RWPE2 (cell line): ENCODE measurements around the gene TMEM89.

ENCODE experiments used
- ATAC-seq: fragments of 200-7000 bp; cut with Tn5 transposase; 3 replicates; pipeline ENCODE4 v1.9.1; 2021; ENCODE audit warnings: low read depth
- DNase-seq: peaks from one replicate; pipeline ENCODE4 v3.0.0-alpha.2; 2020; ENCODE audit warnings: low spot score
- H3K27ac ChIP-seq: fragments of 450-650 bp; 2 replicates; pipeline ENCODE4 v1.5.1; 2017; ENCODE audit warnings: mild to moderate bottlenecking; ENCODE audit not compliant: poor library complexity, severe bottlenecking
- H3K27me3 ChIP-seq: fragments of 250-450 bp; sonication (Bioruptor Pico); 2 replicates; pipeline ENCODE4 v1.5.1; 2021; ENCODE audit warnings: mild to moderate bottlenecking, moderate library complexity; ENCODE audit not compliant: insufficient read depth, poor library complexity, severe bottlenecking
- H3K36me3 ChIP-seq: fragments of 250-450 bp; sonication (Bioruptor Pico); 2 replicates; pipeline ENCODE4 v1.5.1; 2020; ENCODE audit warnings: low read depth, mild to moderate bottlenecking, moderate library complexity
- H3K4me1 ChIP-seq: fragments of 250-450 bp; sonication (Bioruptor Pico); 2 replicates; pipeline ENCODE4 v1.5.1; 2021; ENCODE audit warnings: mild to moderate bottlenecking, moderate library complexity; ENCODE audit not compliant: insufficient read depth, poor library complexity, severe bottlenecking
- H3K4me3 ChIP-seq: fragments of 250-450 bp; sonication (Bioruptor Pico); 2 replicates; pipeline ENCODE4 v1.5.1; 2021; ENCODE audit warnings: mild to moderate bottlenecking, moderate library complexity; ENCODE audit not compliant: severe bottlenecking
- H3K9me3 ChIP-seq: fragments of 250-450 bp; sonication (Bioruptor Pico); 2 replicates; pipeline ENCODE4 v1.5.1; 2021; ENCODE audit warnings: mild to moderate bottlenecking, moderate library complexity; ENCODE audit not compliant: severe bottlenecking
- CTCF ChIP-seq: fragments of 450-650 bp; IDR thresholded peaks from one replicate; pipeline ENCODE4 v1.5.1; 2017; ENCODE audit warnings: mild to moderate bottlenecking, moderate library complexity; ENCODE audit not compliant: poor library complexity, severe bottlenecking

Gene TMEM89

GRCh38 chr3:48656841-48657281 is 35.3 kb upstream of the TMEM89 start:
- Histone ChIP-seq H3K27ac (peak overlapping the region; percentile 27), H3K9me3 (no peaks in the 10 kb centered on the region), H3K4me1 (no peaks in the 10 kb centered on the region), H3K4me3 (no peak overlapping the region), H3K27me3 (no peaks in the 10 kb centered on the region), H3K36me3 (no peaks in the 10 kb centered on the region)
- DNase-seq = no peak
- TF ChIP-seq CTCF = no peak
- ATAC-seq = no peak

- no peaks in the 10 kb centered on the region for H3K36me3 ChIP-seq
- ATAC-seq (peak; percentile 77), DNase-seq (no peak)
- peak overlapping the region; percentile 27 for H3K27ac ChIP-seq
- no peaks in the 10 kb centered on the region for H3K9me3 ChIP-seq
- peak overlapping the region; percentile 36 for H3K4me3 ChIP-seq
- peak; percentile 82 for TF ChIP-seq CTCF
- H3K27me3 ChIP-seq = no peaks in the 10 kb centered on the region
- H3K4me1 ChIP-seq = no peaks in the 10 kb centered on the region
Measured at GRCh38 chr3:48656061-48656840, 34.7 kb upstream of the TMEM89 start.

- peak overlapping the region; percentile 27 for H3K27ac ChIP-seq
- no peak; the same call in 2 of the 3 replicates for ATAC-seq
- H3K4me3 ChIP-seq = peak overlapping the region; percentile 36
- no peaks in the 10 kb centered on the region for H3K27me3 ChIP-seq
- no peak for DNase-seq
- no peaks in the 10 kb centered on the region for H3K4me1 ChIP-seq
- no peaks in the 10 kb centered on the region for H3K36me3 ChIP-seq
- no peak for TF ChIP-seq CTCF
- H3K9me3 ChIP-seq = no peaks in the 10 kb centered on the region
Measured at GRCh38 chr3:48655606-48656005, 34.0 kb upstream of the TMEM89 start.

GRCh38 chr3:48655063-48655462 is 33.5 kb upstream of the TMEM89 start:
- DNase-seq (no peak), ATAC-seq (no peak)
- peak overlapping the region; percentile 27 for H3K27ac ChIP-seq
- H3K9me3 ChIP-seq = no peaks in the 10 kb centered on the region
- no peak for TF ChIP-seq CTCF
- H3K36me3 ChIP-seq = no peaks in the 10 kb centered on the region
- no peaks in the 10 kb centered on the region for H3K27me3 ChIP-seq
- no peak overlapping the region for H3K4me3 ChIP-seq
- no peaks in the 10 kb centered on the region for H3K4me1 ChIP-seq

- no peaks in the 10 kb centered on the region for H3K4me1 ChIP-seq
- TF ChIP-seq CTCF = no peak
- no peak overlapping the region for H3K4me3 ChIP-seq
- ATAC-seq = no peak
- H3K9me3 ChIP-seq = no peaks in the 10 kb centered on the region
- no peaks in the 10 kb centered on the region for H3K36me3 ChIP-seq
- H3K27ac ChIP-seq = no peak overlapping the region
- no peak for DNase-seq
- H3K27me3 ChIP-seq = no peaks in the 10 kb centered on the region
Measured at GRCh38 chr3:48652923-48653715, 31.6 kb upstream of the TMEM89 start.
